ENCODE data around the gene SPTBN1. TPM values are rescaled to one million over a fixed set of nuclear protein-coding genes. Genes with fewer than 3 reads are reported as not detected.

SPTBN1 gene
- total and polyA plus RNA-seq, 2 experiments from 2014 or later, result 58.1 to 204 TPM

DNA sequence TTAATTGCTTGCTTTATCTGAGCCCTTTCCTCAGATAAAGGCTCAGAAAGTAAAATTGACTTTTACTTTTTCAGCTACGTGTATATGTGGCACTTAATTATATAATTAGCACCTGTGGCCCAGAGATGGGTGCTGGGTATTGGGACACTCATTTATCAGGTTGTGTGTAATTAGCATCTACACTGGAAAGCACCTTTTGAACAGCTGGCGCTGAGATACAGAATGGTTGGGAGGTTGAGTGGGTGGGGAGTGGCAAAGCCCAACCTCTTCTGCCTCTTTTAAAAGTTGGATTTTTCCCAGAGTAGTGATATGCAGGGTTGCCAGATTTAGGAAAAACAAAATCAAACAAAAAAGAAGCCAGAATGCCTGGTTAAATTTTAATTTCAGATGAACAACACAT, 23.9 kb downstream of the SPTBN1 start (continued):
- TF ChIP-seq, protein P1, sequence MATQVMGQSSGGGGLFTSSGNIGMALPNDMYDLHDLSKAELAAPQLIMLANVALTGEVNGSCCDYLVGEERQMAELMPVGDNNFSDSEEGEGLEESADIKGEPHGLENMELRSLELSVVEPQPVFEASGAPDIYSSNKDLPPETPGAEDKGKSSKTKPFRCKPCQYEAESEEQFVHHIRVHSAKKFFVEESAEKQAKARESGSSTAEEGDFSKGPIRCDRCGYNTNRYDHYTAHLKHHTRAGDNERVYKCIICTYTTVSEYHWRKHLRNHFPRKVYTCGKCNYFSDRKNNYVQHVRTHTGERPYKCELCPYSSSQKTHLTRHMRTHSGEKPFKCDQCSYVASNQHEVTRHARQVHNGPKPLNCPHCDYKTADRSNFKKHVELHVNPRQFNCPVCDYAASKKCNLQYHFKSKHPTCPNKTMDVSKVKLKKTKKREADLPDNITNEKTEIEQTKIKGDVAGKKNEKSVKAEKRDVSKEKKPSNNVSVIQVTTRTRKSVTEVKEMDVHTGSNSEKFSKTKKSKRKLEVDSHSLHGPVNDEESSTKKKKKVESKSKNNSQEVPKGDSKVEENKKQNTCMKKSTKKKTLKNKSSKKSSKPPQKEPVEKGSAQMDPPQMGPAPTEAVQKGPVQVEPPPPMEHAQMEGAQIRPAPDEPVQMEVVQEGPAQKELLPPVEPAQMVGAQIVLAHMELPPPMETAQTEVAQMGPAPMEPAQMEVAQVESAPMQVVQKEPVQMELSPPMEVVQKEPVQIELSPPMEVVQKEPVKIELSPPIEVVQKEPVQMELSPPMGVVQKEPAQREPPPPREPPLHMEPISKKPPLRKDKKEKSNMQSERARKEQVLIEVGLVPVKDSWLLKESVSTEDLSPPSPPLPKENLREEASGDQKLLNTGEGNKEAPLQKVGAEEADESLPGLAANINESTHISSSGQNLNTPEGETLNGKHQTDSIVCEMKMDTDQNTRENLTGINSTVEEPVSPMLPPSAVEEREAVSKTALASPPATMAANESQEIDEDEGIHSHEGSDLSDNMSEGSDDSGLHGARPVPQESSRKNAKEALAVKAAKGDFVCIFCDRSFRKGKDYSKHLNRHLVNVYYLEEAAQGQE (IDR thresholded peaks at IDR 0.05; ENCODE audit: unreplicated experiment), result no peak
- TF ChIP-seq JUNB (IDR thresholded peaks at IDR 0.05; ENCODE audit: unreplicated experiment), result no peak
- TF ChIP-seq, protein P2, sequence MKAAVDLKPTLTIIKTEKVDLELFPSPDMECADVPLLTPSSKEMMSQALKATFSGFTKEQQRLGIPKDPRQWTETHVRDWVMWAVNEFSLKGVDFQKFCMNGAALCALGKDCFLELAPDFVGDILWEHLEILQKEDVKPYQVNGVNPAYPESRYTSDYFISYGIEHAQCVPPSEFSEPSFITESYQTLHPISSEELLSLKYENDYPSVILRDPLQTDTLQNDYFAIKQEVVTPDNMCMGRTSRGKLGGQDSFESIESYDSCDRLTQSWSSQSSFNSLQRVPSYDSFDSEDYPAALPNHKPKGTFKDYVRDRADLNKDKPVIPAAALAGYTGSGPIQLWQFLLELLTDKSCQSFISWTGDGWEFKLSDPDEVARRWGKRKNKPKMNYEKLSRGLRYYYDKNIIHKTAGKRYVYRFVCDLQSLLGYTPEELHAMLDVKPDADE (IDR thresholded peaks at IDR 0.05), result no peak
- TF ChIP-seq, protein P3, sequence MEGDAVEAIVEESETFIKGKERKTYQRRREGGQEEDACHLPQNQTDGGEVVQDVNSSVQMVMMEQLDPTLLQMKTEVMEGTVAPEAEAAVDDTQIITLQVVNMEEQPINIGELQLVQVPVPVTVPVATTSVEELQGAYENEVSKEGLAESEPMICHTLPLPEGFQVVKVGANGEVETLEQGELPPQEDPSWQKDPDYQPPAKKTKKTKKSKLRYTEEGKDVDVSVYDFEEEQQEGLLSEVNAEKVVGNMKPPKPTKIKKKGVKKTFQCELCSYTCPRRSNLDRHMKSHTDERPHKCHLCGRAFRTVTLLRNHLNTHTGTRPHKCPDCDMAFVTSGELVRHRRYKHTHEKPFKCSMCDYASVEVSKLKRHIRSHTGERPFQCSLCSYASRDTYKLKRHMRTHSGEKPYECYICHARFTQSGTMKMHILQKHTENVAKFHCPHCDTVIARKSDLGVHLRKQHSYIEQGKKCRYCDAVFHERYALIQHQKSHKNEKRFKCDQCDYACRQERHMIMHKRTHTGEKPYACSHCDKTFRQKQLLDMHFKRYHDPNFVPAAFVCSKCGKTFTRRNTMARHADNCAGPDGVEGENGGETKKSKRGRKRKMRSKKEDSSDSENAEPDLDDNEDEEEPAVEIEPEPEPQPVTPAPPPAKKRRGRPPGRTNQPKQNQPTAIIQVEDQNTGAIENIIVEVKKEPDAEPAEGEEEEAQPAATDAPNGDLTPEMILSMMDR (conservative IDR thresholded peaks at IDR 0.05; ENCODE audit: low read depth in 2 of 2), result no peak
- no peak for TF ChIP-seq EZH2 (IDR thresholded peaks at IDR 0.05; ENCODE audit: low read depth, unreplicated experiment)

DNA sequence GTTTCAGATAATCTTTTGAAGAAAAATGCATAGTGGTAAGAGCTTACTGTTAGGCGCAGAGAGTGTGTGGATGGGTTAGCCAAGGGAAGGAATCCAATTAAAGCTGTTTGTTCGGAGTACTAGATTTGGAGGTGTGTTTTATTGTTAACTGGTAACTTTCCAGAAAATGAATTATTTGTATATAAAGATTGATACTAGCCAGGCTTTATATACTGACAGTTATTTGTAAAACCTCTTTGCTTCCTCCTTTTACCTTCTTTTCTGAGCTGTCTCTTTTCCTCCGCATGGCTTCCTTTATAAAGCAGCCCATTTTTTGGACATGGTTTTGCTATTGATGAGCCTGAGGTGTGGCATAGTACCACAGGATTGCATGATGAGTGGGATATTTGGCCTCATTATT, 25.6 kb downstream of the SPTBN1 start:
- peaks cover 31% of the 10 kb centered on the region for H3K4me1 Mint-ChIP-seq

More for the DNA sequence above, 25.6 kb downstream of the SPTBN1 start:
- no peak for ATAC-seq
- Mint-ChIP-seq H3K9me3 (peaks cover 14% of the 10 kb centered on the region), H3K27me3 (ENCODE audit: insufficient read depth, low read depth, poor library complexity) (peaks cover 4% of the 10 kb centered on the region), H3K27ac (no peak overlapping the region), H3K4me3 (no peak overlapping the region), H3K36me3 (ENCODE audit: low read depth) (peaks cover 27% of the 10 kb centered on the region)
- H3F3A ChIP-seq (replicated peaks; ENCODE audit: low read depth), result no peaks in the 10 kb centered on the region
- no peak overlapping the region for H2AFZ ChIP-seq
- H3K4me2 ChIP-seq, result no peak overlapping the region
- H3K4me1 ChIP-seq (ENCODE audit: insufficient read depth), result 0 out of 2 replicates have a peak, but pooled peaks cover 7% of the 10 kb centered on the region
- H3K27ac ChIP-seq (ENCODE audit: low read depth), result no peak overlapping the region
- H3K9me2 ChIP-seq (ENCODE audit: insufficient read depth), result no peaks in the 10 kb centered on the region
- DNase-seq (ENCODE audit: low spot score), result no peak
- no peak overlapping the region for H3K4me3 ChIP-seq
- peaks cover 51% of the 10 kb centered on the region for H3K79me2 ChIP-seq (replicated peaks; ENCODE audit: insufficient read depth)
- TF ChIP-seq STAT1 (IDR thresholded peaks at IDR 0.05; ENCODE audit: unreplicated experiment) (no peak), JUNB (IDR thresholded peaks at IDR 0.05; ENCODE audit: unreplicated experiment) (no peak), EZH2 (IDR thresholded peaks at IDR 0.05; ENCODE audit: low read depth, unreplicated experiment) (no peak), POLR2AphosphoS5 (IDR thresholded peaks at IDR 0.05; ENCODE audit: low read depth) (no peak), EZH2phosphoT487 (IDR thresholded peaks at IDR 0.05; ENCODE audit: unreplicated experiment) (no peak), NANOG (IDR thresholded peaks at IDR 0.05; ENCODE audit: borderline replicate concordance) (no peak)
- TF ChIP-seq, protein P3 (conservative IDR thresholded peaks at IDR 0.05; ENCODE audit: low read depth in 2 of 2), result no peak
- H4K20me1 ChIP-seq (replicated peaks; ENCODE audit: insufficient read depth), result no peaks in the 10 kb centered on the region; the same call in 1 of the 2 replicates
- no peaks in the 10 kb centered on the region for H3K27me3 ChIP-seq (ENCODE audit: insufficient read depth)
- 0 out of 2 replicates have a peak, but pooled peaks cover 6% of the 10 kb centered on the region for H3K36me3 ChIP-seq (ENCODE audit: insufficient read depth)

Data from GM23338 (cell line).